DMS 273 treated with DMSO at 0.1 percent for 48 hours (cell line): ENCODE results near the gene EPB41L1.

Experiments
- DNase-seq: peaks from one replicate; lab custom pipeline; 2025; lab: John Stamatoyannopoulos, UW

The EPB41L1 gene

DNA sequence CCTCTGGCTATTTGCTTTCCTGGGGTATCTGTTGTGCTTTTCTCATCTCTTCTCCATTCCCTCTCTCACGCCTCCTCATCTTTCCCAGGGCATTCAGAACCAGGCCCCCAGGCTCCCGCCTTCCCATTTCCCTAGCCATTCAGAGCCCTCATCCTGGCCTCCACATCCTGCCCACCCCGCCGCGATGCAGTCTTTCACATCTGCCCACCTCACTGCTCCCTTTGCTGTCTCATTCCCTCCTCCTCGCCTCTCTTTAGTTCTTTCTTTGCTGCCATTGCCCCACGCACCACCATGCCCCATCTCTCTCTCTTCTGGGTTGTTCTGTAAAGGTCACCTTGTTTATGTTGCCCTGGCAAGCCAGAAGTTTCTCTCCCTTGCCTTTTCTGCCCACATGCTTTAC, 71.1 kb downstream of the EPB41L1 start:
- DNase-seq: no peak

DNA sequence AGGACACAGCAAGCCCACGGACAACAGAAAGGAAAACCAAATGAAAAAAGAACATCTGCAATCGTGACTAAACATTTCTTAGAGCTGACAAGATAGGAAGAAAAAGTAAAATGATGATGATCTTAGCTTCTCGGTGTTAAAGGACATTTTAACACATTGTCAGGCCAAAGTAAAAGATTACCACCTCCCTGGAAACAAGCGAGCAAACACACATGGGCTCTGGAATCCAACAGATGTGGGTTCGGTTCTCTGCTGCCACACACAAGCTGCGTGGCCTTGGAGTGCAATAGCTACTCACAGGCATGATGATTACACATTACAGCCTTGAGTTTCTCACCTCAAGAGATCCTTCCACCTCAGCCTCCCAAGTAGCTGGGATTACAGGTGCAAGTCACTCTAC, 74.2 kb downstream of the EPB41L1 start:
- no peak for DNase-seq

DNA sequence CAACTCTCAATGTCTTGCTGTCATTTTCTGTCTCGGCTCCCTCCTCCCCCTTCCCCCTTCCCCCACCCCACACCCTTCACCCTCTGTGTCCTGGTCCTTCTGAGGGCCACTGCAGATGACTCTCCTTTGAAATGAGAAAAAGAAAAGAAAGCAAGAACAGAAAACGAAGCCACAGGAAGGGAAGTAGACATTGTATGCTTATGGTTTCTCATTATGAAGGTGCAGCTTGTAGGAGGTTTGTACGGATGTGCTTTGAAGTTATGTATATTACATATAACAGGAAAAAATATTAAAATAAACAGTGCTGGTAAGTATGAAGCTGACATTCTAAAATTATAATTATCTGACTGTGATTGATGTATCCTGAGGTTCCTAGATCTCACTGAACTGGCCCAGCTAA, 75.5 kb downstream of the EPB41L1 start:
- no peak for DNase-seq

DNA sequence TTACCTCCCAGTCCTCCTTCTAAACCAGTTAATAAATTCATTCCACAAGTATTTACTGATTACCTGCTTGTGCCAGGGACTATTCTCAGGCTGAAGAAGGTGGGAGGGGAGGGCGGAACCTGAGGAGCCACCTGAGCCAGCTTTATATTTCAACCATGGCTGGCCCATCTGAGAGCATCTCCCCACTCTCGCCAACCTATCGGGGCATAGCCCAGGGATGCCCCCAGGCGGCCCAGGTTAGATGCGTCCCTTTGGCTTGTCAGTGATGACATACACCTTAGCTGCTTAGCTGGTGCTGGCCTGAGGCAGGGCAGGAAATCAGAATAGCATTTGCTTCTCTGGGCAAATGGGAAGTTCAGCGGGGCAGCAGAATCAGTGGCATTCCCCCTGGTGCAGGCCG, 76.8 kb downstream of the EPB41L1 start:
- no peak for DNase-seq

DNA sequence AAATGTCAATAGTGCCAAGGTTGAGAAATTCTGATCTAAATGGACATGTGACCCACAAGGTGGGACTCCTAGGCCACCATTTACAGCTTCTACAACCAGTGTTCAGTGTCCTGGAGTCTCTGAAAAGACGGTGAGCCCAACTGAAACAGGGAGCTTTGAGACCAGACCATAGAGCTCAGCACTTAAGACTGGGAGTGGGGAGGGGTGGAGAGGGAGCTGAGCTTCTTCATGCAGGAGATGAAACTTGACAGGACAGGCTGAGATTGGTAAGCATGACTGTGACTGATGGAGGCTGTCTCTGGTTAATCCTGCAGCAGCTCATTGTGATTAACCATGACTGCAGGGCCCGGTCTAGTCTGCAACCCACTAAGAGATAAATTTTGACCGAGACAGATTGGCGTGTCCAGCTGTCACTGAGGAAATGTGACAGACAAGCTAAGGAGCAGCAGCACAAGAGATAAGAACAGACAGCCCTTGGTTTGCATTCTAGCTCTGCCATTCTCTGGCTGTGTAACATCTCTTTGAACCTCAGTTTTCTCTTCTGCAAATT, 80.3 kb downstream of the EPB41L1 start:
- DNase-seq: no peak

DNA sequence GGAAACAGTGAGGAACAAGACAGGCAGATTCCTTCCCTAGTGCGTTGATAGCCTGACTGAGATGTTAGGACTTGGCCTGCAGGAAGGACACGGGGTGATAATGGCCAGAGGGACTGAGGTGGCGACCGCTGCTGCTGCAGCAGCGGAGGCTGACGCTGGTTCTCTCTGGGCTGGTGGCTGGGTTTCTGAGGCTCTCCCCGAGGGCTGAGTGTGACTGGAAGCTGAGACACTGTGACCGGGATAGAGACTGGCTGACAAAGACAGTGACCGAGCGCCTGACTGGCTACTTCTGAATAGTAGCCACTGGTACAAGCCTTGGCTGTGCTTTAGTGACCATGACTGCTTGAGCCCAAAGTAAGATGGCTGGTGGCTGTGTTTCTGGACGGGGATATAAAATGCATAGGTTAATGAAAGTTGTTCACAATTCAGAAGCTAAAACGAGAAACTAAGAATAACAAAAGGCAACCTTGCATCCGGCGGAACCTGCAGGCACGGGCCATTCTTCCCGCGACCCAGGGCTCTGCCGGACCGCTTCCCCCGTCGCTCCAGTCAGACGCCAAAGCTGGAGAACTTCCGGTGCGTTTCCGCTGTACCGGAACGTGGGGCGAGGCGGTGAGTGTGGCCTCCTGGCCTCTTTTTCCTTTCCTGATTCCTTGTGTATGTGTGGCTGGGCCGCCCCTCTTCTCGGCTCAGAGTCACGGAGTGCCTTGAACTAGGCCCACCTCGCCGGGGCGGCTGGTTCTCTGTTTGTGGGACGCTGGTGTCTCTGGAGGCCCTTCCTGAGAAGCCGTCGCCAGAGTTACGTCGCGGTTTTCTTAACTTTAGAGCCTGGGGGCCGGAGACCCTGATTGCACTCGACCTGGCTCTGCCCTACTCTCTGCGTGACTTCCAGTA, 81.6 kb downstream of the EPB41L1 start, which contains the start of gene AAR2:
AAR2 (plus strand) TSS at position 587 of the 894 bp plus-strand sequence. CDS start 3,391 bp downstream, outside the sequence.
- peak; percentile 41 for DNase-seq

DNA sequence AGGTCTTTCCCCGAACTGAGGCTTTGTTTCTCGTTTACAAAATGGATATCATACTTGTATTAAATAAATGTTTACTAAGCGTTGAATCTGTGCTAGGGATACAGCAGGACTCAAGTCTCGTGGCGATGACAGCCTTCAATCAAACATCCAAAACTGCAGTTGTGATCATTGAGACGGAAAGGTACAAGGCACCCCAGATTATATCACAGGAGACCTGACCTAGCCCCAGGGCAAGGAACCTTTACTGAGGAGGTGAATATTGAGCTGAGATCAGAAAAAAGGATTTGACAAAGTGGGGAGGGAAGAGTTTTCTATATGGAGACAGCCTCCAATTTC, 82.2 kb downstream of the EPB41L1 start:
- DNase-seq: no peak

DNA sequence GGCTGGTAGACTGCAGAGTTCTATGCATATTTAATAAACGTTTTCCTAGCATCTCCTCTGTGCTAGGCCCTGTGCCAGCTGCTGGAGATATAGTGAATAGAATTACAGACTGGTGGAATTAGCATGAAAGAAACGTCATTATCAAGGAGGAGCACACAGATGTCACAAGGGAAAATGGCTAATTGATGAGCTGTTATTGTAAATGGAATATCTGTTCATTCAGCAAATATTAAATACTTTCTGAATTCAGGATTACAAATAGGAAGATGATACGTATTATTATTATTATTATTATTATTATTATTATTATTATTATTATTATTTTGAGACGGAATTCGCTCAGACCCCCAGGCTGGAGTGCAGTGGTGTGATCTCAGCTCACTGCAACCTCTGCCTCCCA, 82.9 kb downstream of the EPB41L1 start:
- no peak for DNase-seq

DNA sequence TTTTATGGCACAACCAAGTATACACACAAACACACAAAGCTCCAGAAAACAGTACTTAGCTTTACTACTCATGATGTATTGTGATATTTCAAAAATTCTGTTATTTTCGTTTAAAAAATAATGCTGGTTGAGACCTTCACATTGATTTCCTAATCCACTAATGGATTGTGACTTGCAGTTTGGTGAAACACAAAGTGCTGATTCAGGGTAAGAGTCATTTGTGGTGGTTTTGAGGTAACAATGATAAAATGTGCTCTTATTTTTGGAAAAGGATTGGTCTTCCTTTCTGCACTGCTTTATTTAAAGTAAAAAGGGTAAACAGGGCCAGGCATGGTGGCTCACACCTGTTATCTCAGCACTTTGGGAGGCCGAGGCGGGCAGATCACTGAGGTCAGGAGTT, 83.6 kb downstream of the EPB41L1 start:
- no peak for DNase-seq

DNA sequence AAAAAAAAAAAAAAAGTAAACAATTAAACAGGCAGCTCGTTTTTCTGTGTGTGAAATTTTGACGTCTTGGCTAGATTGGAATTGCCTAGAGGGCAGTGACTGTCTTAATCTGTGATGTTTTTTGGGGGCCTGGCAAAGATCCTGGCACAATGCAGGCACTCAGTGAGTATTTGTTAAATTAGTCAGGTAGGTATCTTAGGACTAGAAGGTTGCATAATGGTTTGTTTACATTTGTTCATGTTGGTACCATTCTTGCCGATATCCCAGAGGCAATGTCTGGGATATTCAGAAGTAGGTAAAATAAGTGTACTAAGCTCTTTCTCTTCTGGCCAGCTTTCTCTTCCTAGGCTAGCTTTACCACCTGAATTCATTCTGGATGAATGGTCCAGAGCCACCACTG, 84.2 kb downstream of the EPB41L1 start:
- DNase-seq: no peak

DNA sequence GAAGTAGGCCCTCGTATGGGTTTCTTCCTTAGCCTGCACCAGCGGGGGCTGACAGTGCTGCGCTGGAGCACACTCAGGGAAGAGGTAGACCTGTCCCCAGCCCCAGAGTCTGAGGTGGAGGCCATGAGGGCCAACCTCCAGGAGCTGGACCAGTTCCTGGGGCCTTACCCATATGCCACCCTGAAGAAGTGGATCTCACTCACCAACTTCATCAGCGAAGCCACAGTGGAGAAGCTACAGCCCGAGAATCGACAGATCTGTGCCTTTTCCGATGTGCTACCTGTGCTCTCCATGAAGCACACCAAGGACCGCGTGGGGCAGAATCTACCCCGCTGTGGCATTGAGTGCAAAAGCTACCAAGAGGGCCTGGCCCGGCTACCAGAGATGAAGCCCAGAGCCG, 85.5 kb downstream of the EPB41L1 start:
- no peak for DNase-seq

DNA sequence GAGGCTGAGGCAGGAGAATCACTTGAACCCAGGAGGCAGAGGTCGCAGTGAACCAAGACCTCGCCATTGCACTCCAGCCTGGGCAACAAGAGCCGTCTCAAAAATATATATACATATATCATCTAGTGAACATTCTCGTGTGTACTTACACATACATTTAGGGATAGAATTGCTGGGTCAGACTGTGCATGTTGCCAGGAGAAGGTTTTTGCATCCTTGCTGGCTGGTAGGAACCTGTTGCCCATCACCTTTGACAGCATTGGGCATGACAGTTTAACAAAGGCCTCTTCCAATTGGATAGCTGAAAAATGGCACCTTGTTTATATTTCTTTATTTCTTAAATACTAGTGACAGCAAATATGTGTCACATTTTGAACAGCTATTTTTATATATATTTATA, 87.1 kb downstream of the EPB41L1 start:
- no peak for DNase-seq

DNA sequence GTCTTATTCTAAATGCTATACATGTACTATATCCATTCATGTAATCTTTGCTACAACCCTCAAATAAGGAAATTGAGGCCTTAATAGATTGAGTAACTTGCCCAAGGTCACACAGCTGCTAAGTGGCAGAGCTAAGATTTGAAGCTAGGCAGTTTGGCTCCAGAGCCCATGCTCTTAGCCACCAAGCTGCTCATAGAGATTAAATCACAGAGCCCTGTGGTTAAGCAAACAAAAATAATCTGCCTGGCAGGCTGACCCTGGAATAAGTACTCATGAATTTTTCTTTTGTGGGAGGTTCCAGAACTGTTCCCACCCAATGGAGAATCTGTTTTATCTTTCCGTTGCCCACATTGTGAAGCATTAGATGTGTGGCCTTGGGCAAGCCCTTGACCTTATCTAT, 89.2 kb downstream of the EPB41L1 start:
- DNase-seq: no peak

DNA sequence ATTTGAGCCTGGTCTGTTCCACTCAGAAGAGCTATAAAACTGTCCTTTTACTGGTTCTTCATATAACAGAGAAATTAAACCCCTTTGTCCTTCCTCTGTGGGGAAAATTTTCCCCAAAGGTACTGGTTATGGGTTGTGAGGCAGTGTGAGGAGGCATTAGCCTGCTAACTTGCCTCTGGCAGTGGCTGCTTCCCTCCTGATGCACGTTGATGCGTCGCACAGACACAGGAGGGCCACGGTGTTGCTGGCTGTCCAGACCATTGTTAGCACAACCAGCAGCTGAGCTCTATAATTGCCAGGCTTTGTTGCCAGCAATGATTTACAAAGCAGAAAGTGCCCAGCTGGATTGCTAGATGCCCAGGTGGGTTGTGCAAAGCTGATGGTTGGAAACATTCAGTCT, 91.9 kb downstream of the EPB41L1 start:
- DNase-seq: no peak

DNA sequence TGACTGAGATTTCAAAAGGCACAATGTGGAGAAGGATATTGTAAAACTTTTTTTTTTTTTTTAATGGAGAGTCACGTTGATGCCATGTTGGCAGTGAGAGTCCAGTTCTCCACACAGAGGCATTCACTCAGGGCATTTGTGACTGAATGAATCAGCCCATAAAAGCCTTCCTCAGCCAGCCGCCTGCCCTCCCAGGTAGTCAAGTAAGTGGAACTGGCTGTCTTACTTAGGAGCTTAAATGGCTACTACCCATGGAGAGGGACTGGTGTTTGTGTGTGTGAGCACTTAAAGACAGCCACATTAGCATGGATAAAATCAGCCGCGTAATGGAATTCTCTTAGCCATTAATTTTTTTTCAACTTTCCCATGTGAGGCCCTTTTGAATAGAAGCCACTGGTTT, 94.3 kb downstream of the EPB41L1 start:
- DNase-seq: no peak

DNA sequence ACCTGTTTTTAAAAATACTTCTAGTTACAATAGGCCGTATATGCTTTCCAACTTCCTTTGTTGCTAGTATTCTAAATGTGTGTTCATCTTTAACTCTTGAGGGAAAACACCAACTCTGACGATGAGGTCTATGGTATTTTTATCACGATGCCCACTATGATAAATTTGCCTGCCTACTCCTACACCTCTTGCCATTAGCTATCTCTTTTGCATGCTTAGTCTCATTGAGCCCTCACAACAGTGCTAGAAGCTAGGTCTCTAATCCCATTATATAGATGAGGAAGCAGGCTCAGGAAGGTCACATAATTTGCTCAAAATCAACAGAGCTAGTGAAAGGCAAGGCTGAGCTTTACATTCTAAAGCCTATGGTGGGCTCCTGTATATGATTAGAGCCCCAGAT, 94.9 kb downstream of the EPB41L1 start:
- DNase-seq: no peak

DNA sequence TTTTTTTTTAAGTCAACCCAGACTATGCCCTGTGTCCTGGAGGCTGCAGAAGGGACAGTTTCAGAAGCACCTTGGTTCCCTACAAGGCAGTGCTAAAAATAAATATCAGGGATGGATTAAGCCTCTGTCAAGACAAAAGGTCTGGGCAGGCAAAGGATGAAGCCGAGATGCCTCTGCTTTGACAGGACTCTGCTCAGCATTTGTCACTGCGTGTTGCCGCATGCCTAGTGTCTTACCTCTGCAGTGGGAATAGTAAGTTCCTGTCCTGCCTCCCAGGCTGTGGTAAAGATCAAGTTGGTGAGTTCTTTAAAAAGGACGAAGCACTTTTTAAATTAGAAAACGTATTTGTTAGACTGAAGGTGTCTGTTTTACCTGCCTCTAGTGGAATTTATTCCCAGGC, 96.9 kb downstream of the EPB41L1 start:
- DNase-seq: no peak

DNA sequence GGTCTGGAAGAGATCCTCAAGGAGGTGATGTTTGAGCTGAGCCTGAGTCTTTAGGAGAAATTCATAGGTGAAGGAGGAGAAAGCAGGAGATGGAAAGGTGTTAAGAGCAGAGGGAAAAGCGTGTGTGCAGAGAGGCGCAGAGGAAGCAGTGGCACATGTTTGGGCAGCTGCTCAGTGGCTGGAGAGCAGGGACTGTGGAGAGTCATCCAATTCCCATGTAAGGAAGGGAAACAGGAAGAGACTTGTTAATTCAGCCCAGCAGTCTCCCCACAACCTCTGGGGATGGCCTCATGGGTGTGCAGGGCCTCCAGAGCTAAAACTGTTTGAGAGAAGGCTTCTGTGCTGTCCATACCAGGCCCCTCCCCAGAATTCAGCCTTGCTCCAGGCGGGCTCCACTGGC, 98.0 kb downstream of the EPB41L1 start:
- no peak for DNase-seq

DNA sequence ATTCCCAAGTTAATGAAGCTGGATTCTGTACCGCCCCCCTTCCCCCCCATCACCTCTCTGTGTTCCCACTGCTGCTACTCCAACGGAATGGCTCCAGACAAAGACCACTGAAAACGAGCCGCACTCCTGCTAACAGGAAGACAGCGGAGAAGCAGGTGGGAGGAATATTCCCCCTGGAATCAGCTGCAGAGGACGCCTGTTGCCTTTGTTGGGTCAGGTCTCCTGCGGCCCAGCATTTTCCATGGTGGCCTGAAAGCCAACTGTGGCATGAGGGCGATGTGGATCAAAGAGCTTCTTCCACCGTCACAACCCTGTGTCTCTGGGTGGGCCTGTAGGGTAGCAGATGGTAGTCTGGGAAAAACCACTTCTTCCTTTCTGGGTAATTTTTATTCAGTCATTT, 98.5 kb downstream of the EPB41L1 start:
- DNase-seq: no peak

DNA sequence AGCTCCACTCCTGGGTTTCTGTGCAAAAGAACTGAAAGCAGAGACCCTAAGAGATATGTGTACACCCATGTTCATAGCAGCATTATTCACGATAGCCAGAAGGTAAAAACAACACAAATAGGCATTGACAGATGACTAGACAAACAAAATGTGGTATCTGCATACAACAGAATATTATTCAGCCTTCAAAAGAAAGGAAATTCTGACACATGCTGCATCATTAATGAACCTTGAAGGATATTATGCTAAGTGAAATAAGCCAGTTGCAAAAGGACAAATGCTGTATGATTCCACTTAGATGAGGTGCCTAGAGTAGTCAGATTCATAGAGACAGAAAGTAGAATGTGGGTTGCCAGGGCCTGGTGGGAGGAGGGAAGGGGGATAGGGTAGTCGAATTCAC, 99.5 kb downstream of the EPB41L1 start:
- DNase-seq: no peak

DNA sequence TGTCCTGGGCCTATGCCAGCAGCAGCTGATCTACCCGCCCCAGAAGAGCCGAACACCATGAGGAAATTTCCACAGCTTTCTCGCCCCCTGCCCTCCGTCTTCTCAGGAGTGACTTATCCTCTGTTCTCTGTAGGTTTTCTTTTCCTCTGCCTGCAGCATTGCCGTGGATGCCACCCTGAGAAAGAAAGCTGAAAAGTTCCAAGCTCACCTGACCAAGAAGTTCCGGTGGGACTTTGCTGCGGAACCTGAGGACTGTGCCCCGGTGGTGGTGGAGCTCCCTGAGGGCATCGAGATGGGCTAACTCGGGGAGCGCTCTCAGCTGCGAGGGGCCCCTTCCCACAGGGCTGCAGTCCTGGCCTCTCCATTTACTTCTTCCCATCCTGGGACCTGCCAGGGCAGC, 100.9 kb downstream of the EPB41L1 start:
- no peak for DNase-seq

DNA sequence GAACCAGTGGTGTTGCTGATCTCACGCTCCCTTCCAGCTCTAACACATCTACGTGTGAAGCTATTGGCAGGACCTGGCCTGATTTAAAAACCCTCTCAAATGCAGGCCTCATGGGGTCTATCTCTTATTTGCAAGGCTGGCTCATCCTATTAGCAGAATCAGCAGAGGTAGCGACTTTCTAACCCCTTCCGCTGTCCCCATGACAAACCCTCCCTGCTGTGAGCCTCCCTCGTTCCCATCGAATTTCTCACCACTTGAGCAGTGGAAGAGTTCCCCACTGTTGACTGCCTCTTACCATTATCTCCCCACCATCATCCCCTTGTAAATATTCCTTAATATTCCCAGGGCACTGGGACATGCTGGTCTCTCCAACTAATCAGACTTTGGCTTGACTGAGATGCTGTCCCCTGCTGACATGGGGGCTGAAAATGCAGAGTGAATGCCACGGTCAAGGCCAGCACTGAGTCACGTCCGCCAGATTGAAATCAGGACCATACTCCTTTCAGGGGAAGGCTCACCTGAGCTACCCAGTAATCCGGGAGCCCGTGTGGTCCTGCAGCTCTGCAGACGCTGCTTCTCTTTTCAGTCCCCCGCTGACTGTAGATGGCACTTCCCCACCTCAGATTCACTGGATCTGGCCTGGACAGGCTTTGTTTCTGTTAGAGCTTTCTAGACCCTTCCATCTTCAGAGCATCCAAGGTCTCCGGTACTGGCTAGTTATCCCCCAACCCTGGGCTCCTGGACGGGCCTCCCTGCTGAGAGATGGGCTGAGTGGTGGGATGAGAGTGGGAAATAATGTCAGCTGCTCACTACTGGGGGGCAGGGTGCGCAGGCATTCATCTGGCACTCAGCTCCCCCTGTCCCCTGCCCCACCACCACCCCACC, 104.9 kb downstream of the EPB41L1 start:
- DNase-seq: no peak

DNA sequence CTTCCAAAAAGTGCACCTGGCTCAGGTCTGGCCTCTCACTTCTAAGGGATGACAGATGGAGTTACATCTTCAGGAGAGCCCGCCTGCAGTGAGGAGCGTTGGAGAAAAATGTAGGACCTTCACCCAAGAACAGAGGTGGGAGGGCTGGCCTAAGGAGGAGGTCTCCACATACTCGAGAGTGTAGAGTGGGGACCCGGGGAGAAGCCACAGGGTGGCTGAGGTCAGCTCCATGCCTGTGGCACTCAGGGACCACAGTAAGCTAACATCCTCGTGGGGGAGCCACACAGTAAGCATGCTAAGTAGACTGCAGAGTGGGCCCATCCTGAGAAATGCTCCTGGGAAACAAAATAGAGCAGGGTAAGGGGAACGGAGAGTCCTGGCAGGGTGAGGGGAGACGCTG, 105.8 kb downstream of the EPB41L1 start:
- DNase-seq: no peak
